ENCODE data around the gene KCNMA1. TPM values are rescaled to one million over a fixed set of nuclear protein-coding genes. Genes with fewer than 3 reads are reported as not detected.

Gene KCNMA1
- total and polyA plus RNA-seq, 2 donors (not counting 1 experiment from before 2014, with no cell fraction given): 0.82 to 3.1 TPM

DNA sequence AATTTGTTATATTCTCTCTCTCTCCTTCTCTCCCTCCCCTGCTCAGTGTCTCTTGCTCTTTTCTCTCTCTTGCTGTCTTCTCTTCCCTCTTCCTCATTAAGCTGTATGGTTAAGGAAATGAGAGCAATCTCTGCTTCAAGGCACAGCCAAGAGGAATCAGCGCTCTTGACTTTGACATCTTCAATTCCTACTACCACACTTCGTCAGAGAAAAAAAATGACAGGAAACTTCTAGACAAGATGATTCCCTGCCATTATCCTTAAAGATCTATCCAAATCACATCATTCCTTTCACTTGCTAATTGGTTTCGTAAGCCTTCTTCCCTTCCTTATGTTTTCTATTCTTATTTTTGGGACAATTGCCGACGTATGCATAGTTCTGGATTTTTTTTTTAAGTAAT is 425.0 kb downstream of the KCNMA1 start:
- Histone ChIP-seq H3K9ac (ENCODE audit: low read length) (no peak overlapping the region), H3K4me1 (ENCODE audit: control insufficient read depth in 2 of 2, insufficient read depth in 2 of 2, low read length in 2 of 2) (no peaks in the 10 kb centered on the region), H3K4me2 (replicated peaks; ENCODE audit: low read depth, low read length, poor library complexity, severe bottlenecking) (no peak overlapping the region), H2AFZ (ENCODE audit: insufficient read depth, low read depth, low read length, poor library complexity, severe bottlenecking) (no peak overlapping the region), H3K27ac (ENCODE audit: low read length in 2 of 2) (no peak overlapping the region), H3K4me3 (ENCODE audit: control extremely low read depth in 1 of 5, extremely low read depth in 1 of 5, insufficient read depth in 1 of 5, low read depth in 2 of 5, low read length in 4 of 5) (no peak overlapping the region), H3K27me3 (replicated peaks in 1 of 4; ENCODE audit: control extremely low read depth in 1 of 4, control insufficient read depth in 3 of 4, insufficient read depth in 4 of 4, low read length in 3 of 4) (peaks cover 0 to 2% (median under 1%) of the 10 kb centered on the region in 4 experiments), H4K20me1 (ENCODE audit: control insufficient read depth, insufficient read depth, low read length, poor library complexity, severe bottlenecking) (no peaks in the 10 kb centered on the region), H3K79me2 (ENCODE audit: control insufficient read depth, insufficient read depth, low read length) (no peaks in the 10 kb centered on the region), H3K9me3 (ENCODE audit: control extremely low read depth in 1 of 3, control insufficient read depth in 2 of 3, insufficient read depth in 1 of 3, low read length in 2 of 3) (no peaks in the 10 kb centered on the region), H3K36me3 (replicated peaks in 1 of 2; ENCODE audit: control extremely low read depth in 1 of 2, control insufficient read depth in 1 of 2, extremely low read depth in 1 of 2, insufficient read depth in 2 of 2, low read length in 1 of 2) (no peaks in the 10 kb centered on the region)
- POLR2A ChIA-PET: no interaction called here
- intact Hi-C loops (cut with micrococcal nuclease): no loop called here
- Mint-ChIP-seq H3K4me1 (peaks cover 3% of the 10 kb centered on the region), H3K27me3 (peaks cover 4% of the 10 kb centered on the region), H3K4me3 (no peak overlapping the region), H3K9me3 (ENCODE audit: insufficient read depth) (no peaks in the 10 kb centered on the region), H3K27ac (no peak overlapping the region)
- CTCF ChIA-PET: no interaction called here
- no peak for DNase-seq
- WGBS (ENCODE audit: insufficient coverage): 88% methylated on average over 1 of the region's 5 CpGs
- no peak for TF ChIP-seq EZH2 (IDR thresholded peaks at IDR 0.05; ENCODE audit: borderline replicate concordance, insufficient read depth, low read depth, low read length, poor library complexity, severe bottlenecking)
- TF ChIP-seq, protein P1, sequence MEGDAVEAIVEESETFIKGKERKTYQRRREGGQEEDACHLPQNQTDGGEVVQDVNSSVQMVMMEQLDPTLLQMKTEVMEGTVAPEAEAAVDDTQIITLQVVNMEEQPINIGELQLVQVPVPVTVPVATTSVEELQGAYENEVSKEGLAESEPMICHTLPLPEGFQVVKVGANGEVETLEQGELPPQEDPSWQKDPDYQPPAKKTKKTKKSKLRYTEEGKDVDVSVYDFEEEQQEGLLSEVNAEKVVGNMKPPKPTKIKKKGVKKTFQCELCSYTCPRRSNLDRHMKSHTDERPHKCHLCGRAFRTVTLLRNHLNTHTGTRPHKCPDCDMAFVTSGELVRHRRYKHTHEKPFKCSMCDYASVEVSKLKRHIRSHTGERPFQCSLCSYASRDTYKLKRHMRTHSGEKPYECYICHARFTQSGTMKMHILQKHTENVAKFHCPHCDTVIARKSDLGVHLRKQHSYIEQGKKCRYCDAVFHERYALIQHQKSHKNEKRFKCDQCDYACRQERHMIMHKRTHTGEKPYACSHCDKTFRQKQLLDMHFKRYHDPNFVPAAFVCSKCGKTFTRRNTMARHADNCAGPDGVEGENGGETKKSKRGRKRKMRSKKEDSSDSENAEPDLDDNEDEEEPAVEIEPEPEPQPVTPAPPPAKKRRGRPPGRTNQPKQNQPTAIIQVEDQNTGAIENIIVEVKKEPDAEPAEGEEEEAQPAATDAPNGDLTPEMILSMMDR (IDR thresholded peaks at IDR 0.05): no peak
- ATAC-seq (ENCODE audit: low read depth): no peak

DNA sequence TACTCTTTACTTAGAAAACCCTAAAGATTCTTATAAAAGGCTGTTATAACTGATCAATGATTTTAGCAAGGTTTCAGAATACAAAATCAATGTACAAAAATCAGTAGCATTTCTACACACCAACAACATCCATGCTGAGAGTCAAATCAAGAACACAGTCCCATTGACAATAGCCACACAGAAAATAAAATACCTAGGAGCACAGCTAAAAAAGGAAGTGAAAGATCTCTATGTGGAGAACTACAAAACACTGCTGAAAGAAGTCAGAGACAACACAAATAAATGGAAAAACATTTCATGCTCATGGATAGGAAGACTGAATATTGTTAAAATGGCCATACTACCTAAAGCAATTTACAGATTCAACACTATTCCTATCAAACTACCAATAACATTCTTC is 427.0 kb downstream of the KCNMA1 start:
- Histone ChIP-seq H2AFZ (ENCODE audit: insufficient read depth, low read depth, low read length, poor library complexity, severe bottlenecking) (no peak overlapping the region), H3K4me3 (ENCODE audit: control extremely low read depth in 1 of 5, extremely low read depth in 1 of 5, insufficient read depth in 1 of 5, low read depth in 2 of 5, low read length in 4 of 5) (no peak overlapping the region), H4K20me1 (ENCODE audit: control insufficient read depth, insufficient read depth, low read length, poor library complexity, severe bottlenecking) (no peaks in the 10 kb centered on the region), H3K27ac (ENCODE audit: low read length in 2 of 2) (no peak overlapping the region), H3K4me2 (replicated peaks; ENCODE audit: low read depth, low read length, poor library complexity, severe bottlenecking) (no peak overlapping the region), H3K27me3 (replicated peaks in 1 of 4; ENCODE audit: control extremely low read depth in 1 of 4, control insufficient read depth in 3 of 4, insufficient read depth in 4 of 4, low read length in 3 of 4) (peaks cover 0 to 4% (median under 1%) of the 10 kb centered on the region in 4 experiments), H3K9ac (ENCODE audit: low read length) (no peak overlapping the region), H3K36me3 (replicated peaks in 1 of 2; ENCODE audit: control extremely low read depth in 1 of 2, control insufficient read depth in 1 of 2, extremely low read depth in 1 of 2, insufficient read depth in 2 of 2, low read length in 1 of 2) (no peaks in the 10 kb centered on the region), H3K4me1 (ENCODE audit: control insufficient read depth in 2 of 2, insufficient read depth in 2 of 2, low read length in 2 of 2) (no peaks in the 10 kb centered on the region), H3K9me3 (ENCODE audit: control extremely low read depth in 1 of 3, control insufficient read depth in 2 of 3, insufficient read depth in 1 of 3, low read length in 2 of 3) (no peaks in the 10 kb centered on the region), H3K79me2 (ENCODE audit: control insufficient read depth, insufficient read depth, low read length) (no peaks in the 10 kb centered on the region)
- no peak overlapping the region for H3K4me3 Mint-ChIP-seq
- peaks cover 3% of the 10 kb centered on the region for H3K27me3 Mint-ChIP-seq
- no peak overlapping the region for H3K27ac Mint-ChIP-seq
- DNase-seq (no peak), ATAC-seq (ENCODE audit: low read depth) (no peak)
- intact Hi-C loops (cut with micrococcal nuclease): no loop called here
- H3K4me1 Mint-ChIP-seq: peaks cover 3% of the 10 kb centered on the region
- POLR2A ChIA-PET: no interaction called here
- no peaks in the 10 kb centered on the region for H3K9me3 Mint-ChIP-seq (ENCODE audit: insufficient read depth)
- CTCF ChIA-PET: no interaction called here
- no peak for TF ChIP-seq EZH2 (IDR thresholded peaks at IDR 0.05; ENCODE audit: borderline replicate concordance, insufficient read depth, low read depth, low read length, poor library complexity, severe bottlenecking)
- TF ChIP-seq, protein P1 (IDR thresholded peaks at IDR 0.05): no peak

Measured in B cell (primary cell).